ENCODE data around the gene CLTCL1.

DNA sequence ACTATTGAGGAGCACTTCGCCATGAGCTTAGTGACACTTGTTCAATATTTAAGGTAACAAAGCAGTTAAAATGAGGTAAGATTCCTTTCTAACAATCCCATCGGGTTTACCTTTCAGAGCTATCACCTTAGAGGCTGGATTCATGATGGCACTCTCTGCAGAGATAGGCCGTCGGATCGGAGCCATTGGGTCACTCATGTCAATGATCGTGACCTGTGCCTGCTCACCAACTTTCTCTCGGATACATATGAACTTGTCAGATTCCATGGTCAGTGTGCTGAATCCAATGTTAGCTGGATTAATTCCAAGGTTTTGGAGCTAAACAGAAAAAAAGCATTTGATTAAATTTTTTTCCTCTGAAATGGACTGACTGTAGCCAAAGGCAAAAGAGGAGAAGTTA is 16.0 kb downstream of the CLTCL1 start:
- TF ChIP-seq CTCF (IDR thresholded peaks at IDR 0.05), result no peak
- no peak for TF ChIP-seq POLR2A (IDR thresholded peaks at IDR 0.05)
